GM19468 (cell line): ENCODE measurements around the gene UCHL5.
"Not testable (repeated sequence)": the region's sequence is repeated elsewhere in the genome, so short reads cannot be mapped to it uniquely, and the experiment has no call there.

ENCODE experiments used
- ATAC-seq: cut with Tn5 transposase; IDR thresholded peaks from one replicate; pipeline ENCODE4 v1.9.1; 2021; ENCODE audit warnings: mild to moderate bottlenecking, moderate library complexity, moderate number of reproducible peaks; ENCODE audit not compliant: unreplicated experiment; ENCODE audit errors: extremely low read depth

Gene UCHL5

GRCh38 chr1:193014400-193014799 lies 44.8 kb downstream of the UCHL5 start:
- no peak for ATAC-seq

DNA sequence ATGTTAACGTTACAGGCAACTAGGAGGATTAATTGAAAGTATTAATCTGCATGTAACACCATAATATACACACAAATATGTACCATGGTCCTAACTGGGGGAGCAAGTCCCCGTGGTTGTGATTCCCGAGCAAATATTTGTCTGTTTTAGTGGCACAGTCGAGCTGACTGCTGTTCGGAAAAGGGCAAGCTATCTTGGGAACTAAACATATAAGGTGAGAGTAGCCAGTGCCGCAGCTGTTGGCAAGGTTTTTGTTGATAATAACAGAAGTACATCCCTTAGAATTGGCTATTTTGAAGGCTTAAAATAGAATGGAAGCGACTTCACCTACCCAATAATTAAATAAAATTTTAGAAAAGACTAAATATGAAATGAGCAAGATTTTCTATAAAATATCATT lies 45.5 kb downstream of the UCHL5 start:
- no peak for ATAC-seq

GRCh38 chr1:193013005-193013404 lies 46.2 kb downstream of the UCHL5 start:
- ATAC-seq = no peak

GRCh38 chr1:193011406-193011805 lies 47.8 kb downstream of the UCHL5 start:
- ATAC-seq = no peak

DNA sequence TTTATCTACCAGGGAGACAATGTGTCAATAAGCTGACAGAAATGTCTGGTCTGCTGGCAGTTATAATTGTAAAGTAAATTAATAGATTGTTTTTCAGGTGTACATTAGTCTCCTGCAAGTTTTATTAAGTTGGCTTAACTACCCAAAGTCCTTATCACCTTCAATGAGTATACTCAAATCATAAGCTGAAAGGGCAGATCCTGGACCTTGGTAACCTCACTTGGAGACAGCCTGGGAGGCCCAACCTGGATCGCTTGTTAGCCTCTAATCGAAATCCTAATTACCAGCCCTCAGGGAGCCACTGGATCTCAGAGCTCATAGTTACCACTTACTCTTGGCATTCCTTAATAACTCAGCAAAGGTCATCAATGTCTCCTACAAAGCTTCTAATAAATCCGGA lies 49.7 kb downstream of the UCHL5 start:
- ATAC-seq = no peak

DNA sequence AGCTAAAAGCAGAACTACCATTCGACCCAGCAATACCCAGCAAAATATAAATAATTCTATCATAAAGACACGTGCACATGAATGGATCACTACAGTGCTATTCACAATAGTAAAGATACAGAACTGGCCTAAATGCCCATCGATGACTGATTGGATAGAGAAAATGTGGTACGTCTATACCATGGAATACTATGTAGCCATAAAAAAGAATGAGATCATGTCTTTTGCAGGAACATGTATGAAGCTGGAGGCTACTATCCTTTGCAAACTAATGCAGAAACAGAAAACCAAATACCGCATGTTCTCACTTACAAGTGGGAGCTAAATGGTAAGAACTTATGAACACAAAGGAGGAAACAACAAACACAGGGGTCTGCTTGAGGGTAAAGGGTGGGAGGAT lies 53.4 kb downstream of the UCHL5 start:
- ATAC-seq = no peak

DNA sequence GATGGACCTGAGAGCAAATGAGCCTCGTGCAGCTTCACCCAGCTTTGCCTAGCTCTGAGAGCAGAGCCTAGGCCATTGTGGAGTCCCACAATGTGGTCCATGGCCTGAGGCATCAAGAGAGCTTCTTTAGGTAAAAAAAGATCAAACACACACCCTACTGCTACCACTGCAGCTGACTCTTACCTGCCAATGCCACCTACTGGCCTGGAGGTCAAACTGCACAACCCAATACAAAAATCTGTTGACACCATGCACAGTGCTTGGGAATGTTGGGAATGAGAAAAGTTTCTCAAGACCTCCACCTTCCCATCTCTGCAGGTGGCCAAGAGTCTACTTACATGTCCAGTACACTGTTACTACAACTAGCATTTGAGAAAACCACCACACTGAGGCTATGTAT lies 60.6 kb downstream of the UCHL5 start:
- no peak for ATAC-seq

GRCh38 chr1:192994141-192994540 lies 65.0 kb downstream of the UCHL5 start:
- ATAC-seq = no peak

DNA sequence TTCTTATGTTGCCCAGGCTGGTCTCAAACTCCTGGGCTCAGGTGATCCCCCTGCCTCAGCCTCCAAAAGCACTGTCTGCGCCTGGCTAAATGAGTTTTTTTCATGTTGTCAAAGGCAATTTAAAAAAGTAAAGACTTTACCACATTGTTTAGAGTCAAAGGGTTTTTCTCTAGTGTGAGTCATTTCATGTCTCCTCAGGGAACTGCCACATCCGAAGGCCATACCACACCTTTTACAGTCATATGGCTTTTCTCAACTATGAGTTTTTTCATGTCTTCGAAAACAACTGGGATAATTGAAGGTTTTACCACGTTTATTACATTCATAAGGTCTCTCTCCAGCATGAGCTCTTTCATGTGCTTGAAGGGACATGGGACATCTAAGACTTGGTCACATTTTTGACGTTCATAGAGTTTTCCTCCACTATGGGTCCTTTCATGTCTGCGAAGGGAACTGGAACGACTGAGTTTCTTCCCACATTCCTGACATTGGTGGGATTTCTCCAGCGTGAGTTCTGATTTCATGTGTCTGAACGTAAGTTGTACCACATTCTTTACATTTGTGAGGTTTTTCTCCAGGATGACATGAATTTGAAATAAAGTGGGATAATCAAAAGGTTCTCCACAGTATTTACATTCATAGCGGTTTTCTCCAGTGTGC lies 65.6 kb downstream of the UCHL5 start:
- ATAC-seq = no peak

GRCh38 chr1:192986748-192987334 lies 72.3 kb downstream of the UCHL5 start:
- ATAC-seq = not testable (repeated sequence)

GRCh38 chr1:192986110-192986747 lies 72.9 kb downstream of the UCHL5 start:
- no peak for ATAC-seq

GRCh38 chr1:192984080-192984479 lies 75.1 kb downstream of the UCHL5 start:
- no peak for ATAC-seq

DNA sequence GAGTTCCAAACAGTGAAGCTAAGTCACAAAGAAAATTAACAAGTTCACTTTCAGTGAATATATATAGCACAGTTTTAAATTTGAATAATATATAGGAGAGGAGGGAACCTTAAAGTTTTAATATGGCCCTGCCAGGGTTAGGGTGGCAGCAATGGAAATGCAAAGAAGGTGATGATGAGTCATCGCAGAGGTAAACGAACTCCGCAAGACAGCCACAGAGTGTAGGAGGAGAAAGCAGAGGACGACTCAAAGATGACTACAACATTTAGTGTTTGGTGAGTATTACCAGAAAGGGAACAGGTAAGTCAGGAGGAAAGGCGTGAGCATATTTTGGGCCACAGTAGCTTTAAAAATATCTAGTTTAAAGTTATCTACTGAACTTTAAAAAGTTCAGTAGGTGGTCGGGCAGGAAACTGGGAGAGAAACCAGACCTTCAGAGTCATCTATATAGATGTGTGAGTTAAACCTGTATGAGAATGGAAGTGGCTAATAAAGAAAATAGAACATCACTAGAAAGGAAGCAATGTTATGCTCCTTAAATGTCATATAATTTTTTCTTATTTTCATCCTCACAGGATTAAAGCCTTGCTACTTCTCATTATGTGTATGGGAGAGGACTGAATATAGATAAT lies 75.7 kb downstream of the UCHL5 start:
- peak; percentile 35 for ATAC-seq

DNA sequence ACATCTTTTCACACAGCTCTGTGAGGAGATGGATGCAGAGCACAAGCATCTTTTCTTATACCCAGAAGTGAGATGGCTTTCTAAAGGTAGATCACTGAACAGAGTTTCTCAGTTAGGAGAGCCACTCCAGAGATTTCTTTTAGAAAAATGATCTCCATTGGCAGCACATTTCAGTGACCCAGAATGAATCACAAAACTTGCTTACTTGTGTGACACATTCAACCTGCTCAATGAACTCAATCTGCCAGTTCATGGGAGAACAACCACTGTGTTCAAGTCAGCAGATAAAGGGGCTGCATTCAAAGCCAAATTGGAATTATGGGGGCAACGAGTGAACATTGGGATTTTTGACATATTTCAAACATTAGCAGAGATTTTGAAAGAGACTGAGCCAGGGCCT lies 78.3 kb downstream of the UCHL5 start:
- ATAC-seq = no peak

DNA sequence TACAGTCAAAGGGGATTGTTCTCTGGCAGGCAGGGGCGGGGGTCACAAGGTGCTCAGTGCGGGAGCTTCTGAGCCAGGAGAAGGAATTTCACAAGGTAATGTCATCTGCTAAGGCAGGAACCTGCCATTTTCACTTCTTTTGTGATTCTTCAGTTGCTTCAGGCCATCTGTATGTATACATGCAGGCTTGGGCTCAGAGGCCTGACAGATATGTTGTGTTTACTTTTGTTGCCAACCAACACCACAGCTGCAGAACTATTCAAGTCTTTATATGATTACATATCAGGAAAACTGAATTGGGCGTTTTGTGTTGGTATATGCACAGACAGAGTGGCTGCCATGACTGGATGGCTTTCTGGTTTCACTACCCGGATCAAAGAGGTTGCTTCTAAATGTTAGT lies 78.8 kb downstream of the UCHL5 start:
- ATAC-seq = not testable (repeated sequence)

GRCh38 chr1:192979542-192979941 lies 79.6 kb downstream of the UCHL5 start:
- no peak for ATAC-seq

DNA sequence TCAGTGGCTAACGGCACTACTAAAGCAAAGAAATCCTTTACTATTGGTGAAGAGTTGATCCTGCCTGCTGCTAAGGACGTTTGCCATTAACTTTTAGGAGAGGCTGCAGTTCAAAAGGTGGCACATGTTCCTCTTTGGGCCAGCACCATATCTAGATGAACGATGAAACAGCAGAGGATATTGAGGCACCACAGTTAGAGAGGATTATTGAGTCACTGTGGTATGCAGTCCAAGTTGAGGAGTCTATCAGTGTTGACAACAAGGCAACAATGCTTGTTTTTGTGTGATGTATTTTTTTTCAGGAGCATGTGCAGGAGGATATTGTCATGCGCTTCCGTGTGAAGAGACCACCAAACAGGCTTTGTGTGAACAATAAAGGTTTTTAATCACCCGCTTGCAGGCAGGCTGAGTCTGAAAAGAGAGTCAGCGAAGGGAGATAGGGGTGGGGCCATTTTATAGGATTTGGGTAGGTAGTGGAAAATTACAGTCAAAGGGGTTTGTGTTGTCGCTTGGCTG lies 80.9 kb downstream of the UCHL5 start:
- no peak for ATAC-seq

DNA sequence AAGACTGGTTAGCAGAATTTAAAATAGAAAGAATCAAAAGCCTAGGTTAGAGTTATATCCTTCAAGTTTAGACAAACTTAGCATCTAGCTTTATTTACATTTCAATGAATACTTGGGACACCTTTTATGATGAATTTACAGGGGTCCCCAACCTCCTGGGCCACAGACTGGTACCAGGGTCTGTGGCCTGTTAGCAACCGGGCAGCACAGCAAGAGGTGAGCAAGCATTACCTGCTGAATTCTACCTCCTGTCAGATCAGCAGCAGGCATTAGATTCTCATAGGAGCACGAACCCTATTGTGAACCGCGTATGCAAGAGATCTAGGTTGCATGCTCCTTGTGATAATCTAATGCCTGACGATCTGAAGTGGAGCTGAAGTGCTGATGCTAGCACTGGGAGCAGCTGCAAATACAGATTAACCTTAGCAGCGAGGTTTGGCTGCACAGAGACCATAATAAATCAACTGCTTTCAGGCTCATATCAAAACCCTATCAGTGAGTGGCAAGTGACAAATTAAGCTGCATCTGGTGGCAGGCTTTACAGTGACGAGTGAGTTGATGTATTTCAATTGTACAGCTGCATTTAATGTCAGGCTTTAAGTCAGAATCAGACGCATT lies 82.0 kb downstream of the UCHL5 start:
- ATAC-seq = no peak

DNA sequence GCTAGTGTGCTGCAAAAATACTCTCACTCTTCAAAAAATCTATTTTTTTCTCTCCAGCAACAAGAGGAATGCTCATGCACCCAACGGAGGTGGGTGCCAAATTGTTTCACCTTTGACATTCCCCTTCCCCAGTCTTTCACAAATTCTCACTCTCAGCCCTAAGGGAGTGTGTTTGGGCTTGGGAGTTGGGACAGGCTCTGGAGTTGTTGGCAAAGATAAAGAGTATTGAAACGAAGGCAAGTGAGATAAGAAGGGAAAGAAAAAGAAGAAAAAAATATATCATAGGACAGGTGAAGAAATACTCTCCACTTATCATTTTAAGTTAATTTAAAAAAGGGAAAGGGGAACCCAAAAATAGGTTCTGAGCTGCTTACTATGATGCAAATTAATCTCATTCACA lies 82.6 kb downstream of the UCHL5 start:
- ATAC-seq = no peak

- no peak for ATAC-seq
Observed at GRCh38 chr1:192974701-192975100, 84.5 kb downstream of the UCHL5 start.

- no peak for ATAC-seq
Observed at GRCh38 chr1:192973988-192974387, 85.2 kb downstream of the UCHL5 start.
